Retinal pigment epithelial cell (primary cell): Measurements from ENCODE around the gene DCDC1.

Source experiments
- DNase-seq: peaks from one replicate; pipeline ENCODE4 v3.0.0-alpha.2; 2010; ENCODE audit warnings: low read depth
- H3K4me3 ChIP-seq: 2 replicates; pipeline ENCODE4 v1.5.1; 2011; ENCODE audit warnings: mild to moderate bottlenecking, low read length, control low read depth, moderate library complexity
- TF ChIP-seq, protein P1 (sequence below): conservative IDR thresholded peaks from 2 replicates; pipeline ENCODE4 v1.5.1; 2011; ENCODE audit warnings: low read depth, low read length, control low read depth, inconsistent platforms

The DCDC1 gene

DNA sequence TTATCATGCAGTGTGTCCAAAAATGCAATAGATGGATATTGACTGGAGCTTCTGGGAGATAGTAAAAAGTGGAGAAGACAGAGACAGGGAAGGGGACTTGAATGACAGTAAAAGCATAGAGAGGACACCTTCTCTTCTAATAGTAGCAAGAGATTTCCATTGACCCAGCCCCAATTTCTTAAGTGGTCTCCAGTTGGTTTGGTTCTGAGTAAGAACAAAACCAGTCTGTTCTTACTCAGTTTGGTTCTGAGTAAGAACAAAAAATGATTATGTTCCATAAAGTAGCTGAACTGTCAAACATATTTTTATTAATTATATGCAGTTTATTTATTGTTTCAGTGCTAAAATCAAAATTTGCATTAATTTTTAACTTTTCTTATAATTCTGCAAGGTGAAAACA, 466.6 kb downstream of the DCDC1 start:
- H3K4me3 ChIP-seq: no peak overlapping the region
- no peak for DNase-seq
- TF ChIP-seq, protein P1, sequence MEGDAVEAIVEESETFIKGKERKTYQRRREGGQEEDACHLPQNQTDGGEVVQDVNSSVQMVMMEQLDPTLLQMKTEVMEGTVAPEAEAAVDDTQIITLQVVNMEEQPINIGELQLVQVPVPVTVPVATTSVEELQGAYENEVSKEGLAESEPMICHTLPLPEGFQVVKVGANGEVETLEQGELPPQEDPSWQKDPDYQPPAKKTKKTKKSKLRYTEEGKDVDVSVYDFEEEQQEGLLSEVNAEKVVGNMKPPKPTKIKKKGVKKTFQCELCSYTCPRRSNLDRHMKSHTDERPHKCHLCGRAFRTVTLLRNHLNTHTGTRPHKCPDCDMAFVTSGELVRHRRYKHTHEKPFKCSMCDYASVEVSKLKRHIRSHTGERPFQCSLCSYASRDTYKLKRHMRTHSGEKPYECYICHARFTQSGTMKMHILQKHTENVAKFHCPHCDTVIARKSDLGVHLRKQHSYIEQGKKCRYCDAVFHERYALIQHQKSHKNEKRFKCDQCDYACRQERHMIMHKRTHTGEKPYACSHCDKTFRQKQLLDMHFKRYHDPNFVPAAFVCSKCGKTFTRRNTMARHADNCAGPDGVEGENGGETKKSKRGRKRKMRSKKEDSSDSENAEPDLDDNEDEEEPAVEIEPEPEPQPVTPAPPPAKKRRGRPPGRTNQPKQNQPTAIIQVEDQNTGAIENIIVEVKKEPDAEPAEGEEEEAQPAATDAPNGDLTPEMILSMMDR: no peak

- TF ChIP-seq, protein P1: no peak
- no peak for DNase-seq
These were observed 474.5 kb downstream of the DCDC1 start for GRCh38 chr11:30895046-30895445.

DNA sequence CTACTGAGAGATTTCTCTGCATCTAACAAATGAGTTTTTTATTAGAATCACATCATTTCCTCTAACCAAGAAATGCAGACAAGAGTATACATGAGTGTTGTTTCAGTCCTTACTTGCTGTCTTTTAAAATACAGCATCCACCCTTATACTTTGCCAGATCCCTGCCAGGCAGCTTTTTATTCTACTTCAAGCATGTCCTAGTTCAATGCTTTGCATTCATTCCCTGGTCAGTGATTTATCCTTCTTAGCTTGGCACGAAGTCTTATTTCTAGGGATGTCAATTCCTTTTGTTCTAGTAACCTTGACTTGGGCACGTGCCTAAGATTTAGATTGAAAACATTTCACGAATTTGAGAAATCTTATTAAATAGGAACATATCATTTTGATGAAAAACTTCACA, 476.2 kb downstream of the DCDC1 start:
- TF ChIP-seq, protein P1: no peak
- H3K4me3 ChIP-seq: no peak overlapping the region
- no peak for DNase-seq

More at GRCh38 chr11:30895046-30895445, 474.5 kb downstream of the DCDC1 start:
- H3K4me3 ChIP-seq: no peak overlapping the region

GRCh38 chr11:30889143-30889794, 480.3 kb downstream of the DCDC1 start:
- no peak overlapping the region for H3K4me3 ChIP-seq

DNA sequence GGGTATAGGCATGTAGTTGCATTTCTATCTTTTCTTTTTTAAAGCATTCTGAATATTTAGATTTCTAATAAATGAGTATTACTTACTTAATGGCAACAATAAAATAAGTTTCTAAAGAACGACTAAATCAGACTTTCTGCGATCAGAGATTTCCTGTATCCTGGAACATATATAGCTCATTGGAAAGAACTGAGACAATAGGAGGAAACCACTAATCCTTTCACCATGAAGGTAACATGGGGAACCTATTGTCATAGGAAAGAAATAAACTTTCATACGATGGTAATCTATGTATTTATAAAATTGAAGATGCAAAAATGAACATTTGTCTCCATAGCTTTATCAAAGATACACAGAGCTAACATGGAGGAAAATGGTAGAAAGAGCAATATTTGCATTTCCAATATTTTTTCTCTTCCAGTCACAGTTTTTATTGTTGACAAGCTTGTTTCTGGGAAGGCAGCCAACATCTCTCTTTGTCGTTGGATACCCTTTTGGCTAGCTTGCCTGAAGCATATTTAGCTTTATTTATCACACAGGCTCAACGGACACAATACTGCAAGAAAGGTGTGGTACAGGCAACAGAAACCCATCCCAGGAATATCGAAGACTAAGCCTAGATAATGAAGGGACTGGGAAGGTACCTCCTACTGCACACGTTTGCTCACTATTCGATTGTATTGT, 490.1 kb downstream of the DCDC1 start:
- no peak overlapping the region for H3K4me3 ChIP-seq
- DNase-seq: peak; percentile 52
- TF ChIP-seq, protein P1: no peak

More at GRCh38 chr11:30889143-30889794, 480.3 kb downstream of the DCDC1 start:
- TF ChIP-seq, protein P1: no peak
- DNase-seq: no peak

- DNase-seq: no peak
- TF ChIP-seq, protein P1: no peak
- no peak overlapping the region for H3K4me3 ChIP-seq
These were observed 491.1 kb downstream of the DCDC1 start for GRCh38 chr11:30878400-30878799.

DNA sequence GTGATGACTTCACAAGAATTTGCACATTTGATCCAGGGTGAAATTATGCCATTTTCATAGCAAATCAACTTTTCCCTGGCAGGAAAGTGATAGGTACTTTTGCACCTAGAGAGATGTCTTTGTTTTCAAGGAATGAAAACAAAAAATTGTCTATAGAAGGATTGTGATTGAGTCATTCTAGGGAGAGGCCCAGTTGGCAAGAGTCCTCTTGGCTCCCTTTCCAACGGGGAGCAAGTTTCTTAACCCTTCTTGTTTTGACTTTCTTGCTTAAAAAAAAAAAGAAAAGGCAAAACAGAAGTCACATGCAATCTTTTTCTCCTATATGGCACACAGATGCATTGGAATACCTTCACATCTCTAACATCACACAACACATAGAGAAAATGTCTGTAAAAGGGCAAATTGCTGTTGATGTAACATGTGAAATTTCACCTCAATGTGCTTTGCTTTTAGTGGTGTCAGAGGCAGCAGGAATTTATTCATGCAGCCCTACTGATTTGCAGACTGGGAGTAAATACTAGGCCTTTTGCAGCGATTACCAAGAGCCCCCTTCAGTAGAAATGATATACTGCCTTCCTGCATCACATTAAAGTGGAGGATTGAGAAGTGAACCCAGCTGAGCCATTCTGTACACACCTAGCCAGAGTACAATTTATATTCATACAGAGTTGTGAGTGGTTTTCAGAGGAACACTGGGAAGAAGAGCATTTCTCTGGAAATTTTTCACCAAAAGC, 492.7 kb downstream of the DCDC1 start:
- TF ChIP-seq, protein P1: no peak
- no peak overlapping the region for H3K4me3 ChIP-seq
- DNase-seq: no peak
